Astrocyte (in vitro differentiated cells and primary cell): ENCODE data around the gene CEACAM21. TPM values are rescaled to one million over a fixed set of nuclear protein-coding genes. Genes with fewer than 3 reads are reported as not detected.

Source experiments
- DNase-seq: peaks from one replicate; pipeline ENCODE4 v3.0.0-alpha.2; 2010; ENCODE audit warnings: low read depth
- FAIRE-seq: peaks from 2 replicates; lab custom pipeline; 2011; peaks lifted over from hg19 to GRCh38; lab: Jason Lieb, UNC
- H2AFZ ChIP-seq: 2 replicates; pipeline ENCODE4 v1.6.0; 2012; ENCODE audit warnings: low read depth, low read length, inconsistent platforms
- H3K27ac ChIP-seq: 2 replicates; pipeline ENCODE4 v1.5.1; 2011; ENCODE audit warnings: low read depth, low read length, inconsistent platforms
- H3K27me3 ChIP-seq: 2 replicates; pipeline ENCODE4 v1.6.0; 2011; ENCODE audit warnings: low read length, inconsistent platforms; ENCODE audit not compliant: insufficient read depth
- H3K36me3 ChIP-seq: 2 replicates; pipeline ENCODE4 v1.5.1; 2011; ENCODE audit warnings: low read length, inconsistent platforms; ENCODE audit not compliant: insufficient read depth
- H3K4me1 ChIP-seq: 2 replicates; pipeline ENCODE4 v1.5.1; 2011; ENCODE audit warnings: low read length, inconsistent platforms; ENCODE audit not compliant: insufficient read depth
- H3K4me2 ChIP-seq: 2 replicates; pipeline ENCODE4 v1.6.0; 2012; ENCODE audit warnings: low read length, inconsistent platforms
- H3K4me3 ChIP-seq: 2 replicates; pipeline ENCODE4 v1.5.1; 2011; ENCODE audit warnings: low read depth, mild to moderate bottlenecking, low read length, inconsistent platforms; ENCODE audit not compliant: insufficient read depth
- H3K79me2 ChIP-seq: 2 replicates; pipeline ENCODE4 v1.6.0; 2012; ENCODE audit warnings: mild to moderate bottlenecking, low read length, inconsistent platforms; ENCODE audit not compliant: insufficient read depth
- H3K9ac ChIP-seq: 2 replicates; pipeline ENCODE4 v1.6.0; 2012; ENCODE audit warnings: mild to moderate bottlenecking, low read length, inconsistent platforms
- H3K9me3 ChIP-seq: 2 replicates; pipeline ENCODE4 v1.5.1; 2012; ENCODE audit warnings: low read depth, mild to moderate bottlenecking, low read length, inconsistent platforms; ENCODE audit not compliant: insufficient read depth
- H4K20me1 ChIP-seq: 2 replicates; pipeline ENCODE4 v1.6.0; 2012; ENCODE audit warnings: low read length, inconsistent platforms; ENCODE audit not compliant: insufficient read depth
- H3K27ac Mint-ChIP-seq: one replicate; pipeline ENCODE4 v1.8.0; 2021; ENCODE audit warnings: mild to moderate bottlenecking, mixed read lengths; ENCODE audit not compliant: unreplicated experiment
- H3K27me3 Mint-ChIP-seq: one replicate; pipeline ENCODE4 v1.8.0; 2021; ENCODE audit warnings: low read depth, mixed read lengths; ENCODE audit not compliant: unreplicated experiment
- H3K36me3 Mint-ChIP-seq: one replicate; pipeline ENCODE4 v1.8.0; 2021; ENCODE audit warnings: low read depth, mixed read lengths; ENCODE audit not compliant: unreplicated experiment
- H3K4me1 Mint-ChIP-seq: one replicate; pipeline ENCODE4 v1.8.0; 2021; ENCODE audit warnings: low read depth, mixed read lengths; ENCODE audit not compliant: unreplicated experiment
- H3K4me3 Mint-ChIP-seq: one replicate; pipeline ENCODE4 v1.8.0; 2021; ENCODE audit warnings: mild to moderate bottlenecking, moderate library complexity, mixed read lengths; ENCODE audit not compliant: unreplicated experiment
- H3K9me3 Mint-ChIP-seq: one replicate; pipeline ENCODE4 v1.8.0; 2021; ENCODE audit warnings: mild to moderate bottlenecking, mixed read lengths; ENCODE audit not compliant: unreplicated experiment
- EZH2 ChIP-seq: IDR thresholded peaks from 2 replicates; pipeline ENCODE4 v1.6.1; 2012; ENCODE audit warnings: mild to moderate bottlenecking, low read length, inconsistent platforms; ENCODE audit not compliant: insufficient read depth
- total RNA-seq: library from RNA; stranded (reverse); gene quantifications from 2 replicates; pipeline ENCODE4 v1.2.1, GENCODE V29; 2021
- TF ChIP-seq, protein P1 (sequence below): IDR thresholded peaks from 2 replicates; pipeline ENCODE4 v1.5.1; 2011; ENCODE audit warnings: low read depth, mild to moderate bottlenecking, inconsistent platforms, low read length, moderate library complexity; ENCODE audit not compliant: insufficient read depth

The CEACAM21 gene
- total RNA-seq, 1 donor from 2014 or later = 2.4 TPM

DNA sequence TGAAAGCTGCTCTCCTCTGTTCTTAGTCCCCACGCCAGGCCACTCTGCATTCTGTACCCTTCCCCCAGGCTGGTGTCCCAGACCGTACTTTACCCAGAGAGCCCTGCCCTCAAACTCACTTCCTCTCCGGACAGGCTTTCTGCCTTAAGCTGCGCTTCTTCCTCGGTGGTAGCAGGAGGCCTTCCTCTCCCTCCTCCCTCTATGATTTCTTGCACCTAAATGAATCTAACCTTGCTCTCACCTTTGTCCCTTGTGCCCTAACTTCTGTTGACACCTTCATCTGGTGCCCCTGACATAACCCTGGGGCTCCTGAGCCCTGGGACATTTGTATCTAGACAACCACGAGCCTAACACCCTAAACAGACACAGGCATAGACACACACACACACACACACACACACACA lies 29.6 kb upstream of the CEACAM21 start:
- Mint-ChIP-seq H3K9me3 (peaks cover 5% of the 10 kb centered on the region), H3K4me3 (no peak overlapping the region), H3K36me3 (no peaks in the 10 kb centered on the region), H3K27ac (no peak overlapping the region), H3K4me1 (peaks cover 15% of the 10 kb centered on the region), H3K27me3 (peaks cover 10% of the 10 kb centered on the region)
- no peaks in the 10 kb centered on the region for H3K9me3 ChIP-seq
- H3K4me1 ChIP-seq = no peaks in the 10 kb centered on the region
- TF ChIP-seq, protein P1, sequence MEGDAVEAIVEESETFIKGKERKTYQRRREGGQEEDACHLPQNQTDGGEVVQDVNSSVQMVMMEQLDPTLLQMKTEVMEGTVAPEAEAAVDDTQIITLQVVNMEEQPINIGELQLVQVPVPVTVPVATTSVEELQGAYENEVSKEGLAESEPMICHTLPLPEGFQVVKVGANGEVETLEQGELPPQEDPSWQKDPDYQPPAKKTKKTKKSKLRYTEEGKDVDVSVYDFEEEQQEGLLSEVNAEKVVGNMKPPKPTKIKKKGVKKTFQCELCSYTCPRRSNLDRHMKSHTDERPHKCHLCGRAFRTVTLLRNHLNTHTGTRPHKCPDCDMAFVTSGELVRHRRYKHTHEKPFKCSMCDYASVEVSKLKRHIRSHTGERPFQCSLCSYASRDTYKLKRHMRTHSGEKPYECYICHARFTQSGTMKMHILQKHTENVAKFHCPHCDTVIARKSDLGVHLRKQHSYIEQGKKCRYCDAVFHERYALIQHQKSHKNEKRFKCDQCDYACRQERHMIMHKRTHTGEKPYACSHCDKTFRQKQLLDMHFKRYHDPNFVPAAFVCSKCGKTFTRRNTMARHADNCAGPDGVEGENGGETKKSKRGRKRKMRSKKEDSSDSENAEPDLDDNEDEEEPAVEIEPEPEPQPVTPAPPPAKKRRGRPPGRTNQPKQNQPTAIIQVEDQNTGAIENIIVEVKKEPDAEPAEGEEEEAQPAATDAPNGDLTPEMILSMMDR = no peak
- no peak for TF ChIP-seq EZH2
- H3K9ac ChIP-seq = no peak overlapping the region
- DNase-seq (no peak), FAIRE-seq (no peak)
- no peaks in the 10 kb centered on the region for H4K20me1 ChIP-seq
- no peak overlapping the region for H3K4me2 ChIP-seq
- H2AFZ ChIP-seq = no peak overlapping the region
- no peaks in the 10 kb centered on the region for H3K36me3 ChIP-seq
- H3K79me2 ChIP-seq = no peaks in the 10 kb centered on the region
- H3K4me3 ChIP-seq = no peak overlapping the region
- peaks cover 2% of the 10 kb centered on the region for H3K27me3 ChIP-seq
- H3K27ac ChIP-seq = no peak overlapping the region

DNA sequence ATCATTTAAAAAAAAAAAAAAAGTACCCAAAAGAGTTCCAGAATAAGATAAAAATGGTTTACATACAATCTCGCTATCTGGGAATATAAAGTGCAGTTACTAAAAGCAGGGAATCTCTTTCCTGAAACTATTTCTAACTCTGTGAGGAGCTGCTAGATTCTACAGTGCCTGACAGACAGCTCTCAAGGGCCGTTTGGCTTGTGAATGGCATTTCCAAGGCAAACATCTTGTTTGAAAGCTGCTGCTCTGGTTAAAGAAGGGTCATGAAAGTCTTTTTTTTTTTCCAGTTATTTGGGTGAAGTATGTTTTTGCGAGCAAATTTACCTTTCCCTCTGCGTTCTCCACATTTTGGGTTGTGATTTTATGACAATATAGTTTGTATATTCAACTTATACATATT lies 29.0 kb upstream of the CEACAM21 start:
- no peaks in the 10 kb centered on the region for H3K4me1 ChIP-seq
- no peak overlapping the region for H3K27ac ChIP-seq
- Mint-ChIP-seq H3K4me3 (no peak overlapping the region), H3K9me3 (peaks cover 6% of the 10 kb centered on the region), H3K27me3 (peaks cover 10% of the 10 kb centered on the region), H3K4me1 (peaks cover 15% of the 10 kb centered on the region), H3K36me3 (peaks cover 3% of the 10 kb centered on the region), H3K27ac (peak overlapping the region; percentile 75)
- H4K20me1 ChIP-seq = no peaks in the 10 kb centered on the region
- H3K36me3 ChIP-seq = no peaks in the 10 kb centered on the region
- peaks cover 2% of the 10 kb centered on the region for H3K27me3 ChIP-seq
- no peak overlapping the region for H3K4me3 ChIP-seq
- no peaks in the 10 kb centered on the region for H3K79me2 ChIP-seq
- no peak overlapping the region for H2AFZ ChIP-seq
- H3K9me3 ChIP-seq = no peaks in the 10 kb centered on the region
- DNase-seq (no peak), FAIRE-seq (no peak)
- TF ChIP-seq EZH2 = no peak
- TF ChIP-seq, protein P1 = no peak
- no peak overlapping the region for H3K4me2 ChIP-seq
- H3K9ac ChIP-seq = no peak overlapping the region

DNA sequence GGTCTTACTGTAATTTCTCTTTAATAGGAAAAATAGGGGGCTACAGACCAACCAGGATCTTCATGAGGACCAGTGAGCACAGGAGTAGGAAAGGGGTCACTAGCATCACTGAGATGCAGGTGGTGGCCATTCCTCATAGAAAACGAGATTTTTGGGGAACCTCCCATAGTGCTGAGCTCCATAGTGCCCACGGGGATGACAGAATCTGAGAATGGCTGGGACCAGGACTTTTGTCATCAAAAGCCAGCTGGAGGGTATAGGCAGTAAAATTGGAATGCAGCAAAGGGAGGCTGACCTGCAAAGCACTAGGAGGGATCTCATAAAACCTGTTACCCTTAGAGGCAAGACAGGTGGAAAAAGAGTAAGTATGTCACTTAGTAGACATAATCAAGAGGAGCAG lies 28.4 kb upstream of the CEACAM21 start:
- no peaks in the 10 kb centered on the region for H3K9me3 ChIP-seq
- H3K27me3 Mint-ChIP-seq = peaks cover 10% of the 10 kb centered on the region
- peaks cover 3% of the 10 kb centered on the region for H3K36me3 Mint-ChIP-seq
- no peak for TF ChIP-seq EZH2
- TF ChIP-seq, protein P1 = no peak
- H3K4me2 ChIP-seq = no peak overlapping the region
- H3K9ac ChIP-seq = no peak overlapping the region
- H3K79me2 ChIP-seq = no peaks in the 10 kb centered on the region
- no peak overlapping the region for H3K4me3 Mint-ChIP-seq
- peaks cover 2% of the 10 kb centered on the region for H3K27me3 ChIP-seq
- no peak overlapping the region for H3K27ac ChIP-seq
- H3K4me3 ChIP-seq = no peak overlapping the region
- peaks cover 6% of the 10 kb centered on the region for H3K9me3 Mint-ChIP-seq
- H2AFZ ChIP-seq = no peak overlapping the region
- FAIRE-seq = no peak
- no peaks in the 10 kb centered on the region for H4K20me1 ChIP-seq
- no peaks in the 10 kb centered on the region for H3K36me3 ChIP-seq
- no peaks in the 10 kb centered on the region for H3K4me1 ChIP-seq
- H3K4me1 Mint-ChIP-seq = peaks cover 12% of the 10 kb centered on the region
- no peak overlapping the region for H3K27ac Mint-ChIP-seq
- DNase-seq = no peak
